22Rv1 (cell line): ENCODE data around the gene OR6C68.
"Not testable (repeated sequence)": the region's sequence is repeated elsewhere in the genome, so short reads cannot be mapped to it uniquely, and the experiment has no call there.

ENCODE experiments used
- H3K27ac ChIP-seq: fragments of 450-650 bp; 2 replicates; pipeline ENCODE4 v1.5.1; 2017
- CTCF ChIP-seq: fragments of 450-650 bp; IDR thresholded peaks from 2 replicates; pipeline ENCODE4 v1.5.1; 2017; ENCODE audit warnings: mild to moderate bottlenecking
- ZFX ChIP-seq: fragments of 450-650 bp; IDR thresholded peaks from 2 replicates; pipeline ENCODE4 v1.6.1; 2017; ENCODE audit warnings: antibody characterized with exemption, borderline replicate concordance

Gene OR6C68

GRCh38 chr12:55492078-55492477 is at the start of gene OR6C68:
OR6C68 (plus strand) TSS chr12:55492378; CDS start chr12:55492378, 0 bp downstream.
- TF ChIP-seq CTCF, result no peak
- TF ChIP-seq ZFX, result no peak
- no peak within 1 kb of the TSS for H3K27ac ChIP-seq

GRCh38 chr12:55443776-55444175 is 48.4 kb upstream of the OR6C68 start, which contains the start of gene OR6C2:
OR6C2 (plus strand) TSS chr12:55444076; CDS start chr12:55452214, 8,138 bp downstream.
- H3K27ac ChIP-seq, result no peak within 1 kb of the TSS
- TF ChIP-seq ZFX, result no peak
- no peak for TF ChIP-seq CTCF

- no peak overlapping the region for H3K27ac ChIP-seq
- TF ChIP-seq CTCF (no peak), ZFX (no peak)
Measured at GRCh38 chr12:55445357-55445756, 46.8 kb upstream of the OR6C68 start.

- H3K27ac ChIP-seq, result no peak overlapping the region
- no peak for TF ChIP-seq ZFX
- TF ChIP-seq CTCF, result no peak
Measured at GRCh38 chr12:55446326-55446725, 45.9 kb upstream of the OR6C68 start.

GRCh38 chr12:55448825-55449224 is 43.4 kb upstream of the OR6C68 start:
- H3K27ac ChIP-seq, result no peak overlapping the region
- TF ChIP-seq CTCF (no peak), ZFX (no peak)

- not testable (repeated sequence) for H3K27ac ChIP-seq
Measured at GRCh38 chr12:55464926-55465325, 27.3 kb upstream of the OR6C68 start.

GRCh38 chr12:55467836-55468235 is 24.3 kb upstream of the OR6C68 start:
- H3K27ac ChIP-seq, result no peak overlapping the region
- TF ChIP-seq ZFX (no peak), CTCF (no peak)

GRCh38 chr12:55469291-55469690 is 22.9 kb upstream of the OR6C68 start:
- no peak overlapping the region for H3K27ac ChIP-seq
- no peak for TF ChIP-seq ZFX
- TF ChIP-seq CTCF, result no peak
